Measurements from ENCODE around the gene RAB36. TPM values are rescaled to one million over a fixed set of nuclear protein-coding genes. Genes with fewer than 3 reads are reported as not detected.
"Not testable (repeated sequence)": the region's sequence is repeated elsewhere in the genome, so short reads cannot be mapped to it uniquely, and the experiment has no call there.

Gene RAB36
- total RNA-seq, 4 donors from 2014 or later = 1.2 to 3.6 (median 1.8) TPM

DNA sequence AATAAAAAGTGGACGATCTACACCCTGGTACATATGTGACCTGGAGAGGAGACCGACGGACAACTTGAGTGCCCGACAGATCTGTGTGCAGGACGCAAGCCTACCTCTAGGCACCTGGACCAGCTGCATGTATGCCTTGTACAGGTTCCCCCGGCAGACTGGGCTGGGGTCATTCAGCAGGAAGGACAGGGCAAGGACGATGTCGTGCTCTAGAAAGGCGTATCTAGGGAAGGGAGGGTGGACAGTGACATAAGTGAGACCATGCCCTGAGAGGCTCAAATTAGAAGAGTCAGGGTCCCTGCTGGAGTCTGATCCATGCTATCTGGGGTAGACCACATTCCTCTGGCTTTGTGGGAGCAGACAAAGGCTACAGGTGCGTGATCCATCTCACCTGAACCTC, 11.4 kb upstream of the RAB36 start:
- H3K4me3 ChIP-seq (ENCODE audit: low read depth, poor library complexity, severe bottlenecking) = no peak overlapping the region
- TF ChIP-seq POLR2A (IDR thresholded peaks at IDR 0.05) = no peak
- TF ChIP-seq, protein P1, sequence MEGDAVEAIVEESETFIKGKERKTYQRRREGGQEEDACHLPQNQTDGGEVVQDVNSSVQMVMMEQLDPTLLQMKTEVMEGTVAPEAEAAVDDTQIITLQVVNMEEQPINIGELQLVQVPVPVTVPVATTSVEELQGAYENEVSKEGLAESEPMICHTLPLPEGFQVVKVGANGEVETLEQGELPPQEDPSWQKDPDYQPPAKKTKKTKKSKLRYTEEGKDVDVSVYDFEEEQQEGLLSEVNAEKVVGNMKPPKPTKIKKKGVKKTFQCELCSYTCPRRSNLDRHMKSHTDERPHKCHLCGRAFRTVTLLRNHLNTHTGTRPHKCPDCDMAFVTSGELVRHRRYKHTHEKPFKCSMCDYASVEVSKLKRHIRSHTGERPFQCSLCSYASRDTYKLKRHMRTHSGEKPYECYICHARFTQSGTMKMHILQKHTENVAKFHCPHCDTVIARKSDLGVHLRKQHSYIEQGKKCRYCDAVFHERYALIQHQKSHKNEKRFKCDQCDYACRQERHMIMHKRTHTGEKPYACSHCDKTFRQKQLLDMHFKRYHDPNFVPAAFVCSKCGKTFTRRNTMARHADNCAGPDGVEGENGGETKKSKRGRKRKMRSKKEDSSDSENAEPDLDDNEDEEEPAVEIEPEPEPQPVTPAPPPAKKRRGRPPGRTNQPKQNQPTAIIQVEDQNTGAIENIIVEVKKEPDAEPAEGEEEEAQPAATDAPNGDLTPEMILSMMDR (IDR thresholded peaks at IDR 0.05) = no peak
- 93 to 96% methylated on average over 10 of the region's 10 CpGs for WGBS, 2 donors
- no peak for DNase-seq (ENCODE audit: low spot score in 2 of 2)
- intact Hi-C loops (cut with DNase I; ENCODE audit: low total_unique reads) = loop anchor here (10.0 kb wide), 1 partner anchor 49 kb away; no protein-coding TSS in a partner anchor

- not testable (repeated sequence) for H3K4me3 ChIP-seq (ENCODE audit: low read depth, poor library complexity, severe bottlenecking); DNase-seq (ENCODE audit: low spot score in 2 of 2)
- intact Hi-C loops (cut with DNase I; ENCODE audit: low total_unique reads) = loop anchor here (10.0 kb wide), 1 partner anchor 52 kb away; no protein-coding TSS in a partner anchor
- WGBS, 2 donors = 34 to 42% methylated on average over 3 to 4 of the region's 4 CpGs
Measured at GRCh38 chr22:23136991-23137390, 8.3 kb upstream of the RAB36 start.

DNA sequence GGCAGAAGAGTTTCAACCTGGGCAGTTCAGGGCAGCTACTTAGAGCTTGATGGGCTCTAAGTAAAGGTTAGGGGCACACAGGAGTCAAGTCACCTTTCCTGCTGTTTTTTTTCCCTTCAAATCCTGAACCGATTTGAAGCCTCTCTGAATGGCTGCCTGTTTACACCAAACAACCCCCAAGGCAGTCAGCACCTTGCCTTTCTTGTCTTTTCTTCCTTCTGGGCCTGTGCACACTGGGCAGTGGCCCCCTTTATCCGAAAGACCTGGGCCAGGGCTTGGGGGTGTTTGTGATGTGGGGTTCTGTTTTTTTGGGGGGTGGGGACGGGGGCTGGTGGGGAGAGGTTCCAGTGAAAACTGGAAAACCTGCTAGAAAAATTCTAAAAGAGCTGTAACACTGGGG, 7.8 kb upstream of the RAB36 start:
- TF ChIP-seq POLR2A (IDR thresholded peaks at IDR 0.05) = no peak
- TF ChIP-seq, protein P1 (IDR thresholded peaks at IDR 0.05) = no peak
- WGBS, 2 donors = 30 to 31% methylated on average over 3 of the region's 3 CpGs
- H3K4me3 ChIP-seq (ENCODE audit: low read depth, poor library complexity, severe bottlenecking) = no peak overlapping the region
- DNase-seq (ENCODE audit: low spot score in 2 of 2) = no peak
- intact Hi-C loops (cut with DNase I; ENCODE audit: low total_unique reads) = loop anchor here (10.0 kb wide), 1 partner anchor 53 kb away; no protein-coding TSS in a partner anchor

DNA sequence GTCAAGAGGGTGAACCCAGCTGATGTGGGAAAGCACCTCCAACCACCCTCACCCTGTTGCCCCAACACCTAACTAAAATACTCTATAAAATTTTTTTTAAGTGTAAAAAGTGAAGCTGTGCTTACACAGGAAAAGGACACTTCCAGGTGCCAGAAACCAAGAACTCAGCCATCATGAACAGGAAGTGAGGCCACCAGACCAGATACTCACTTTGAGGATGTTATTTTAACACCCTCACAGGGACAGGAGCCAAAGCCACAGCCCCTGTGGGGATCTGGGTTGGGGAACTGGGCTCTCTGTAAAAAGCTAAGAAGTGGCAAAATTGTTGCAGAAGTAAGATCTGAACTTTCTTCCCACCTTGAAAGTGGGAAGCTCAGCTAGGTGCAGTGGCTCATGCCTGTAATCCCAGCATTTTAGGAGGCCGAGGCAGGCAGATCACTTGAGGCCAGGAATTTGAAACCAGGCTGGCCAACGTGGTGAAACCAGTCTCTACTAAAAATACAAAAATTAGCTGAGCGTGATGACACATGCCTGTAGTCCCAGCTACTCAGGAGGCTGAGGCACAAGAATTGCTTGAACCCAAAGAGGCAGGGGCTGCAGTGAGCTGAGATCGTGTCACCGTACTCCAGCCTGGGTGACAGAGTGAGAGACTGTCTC, 7.2 kb upstream of the RAB36 start:
- no peak for DNase-seq (ENCODE audit: low spot score in 2 of 2)
- no peak for TF ChIP-seq POLR2A (IDR thresholded peaks at IDR 0.05)
- TF ChIP-seq, protein P1 (IDR thresholded peaks at IDR 0.05) = no peak
- 27% methylated on average over 5 of the region's 5 CpGs for WGBS, 2 donors
- intact Hi-C loops (cut with DNase I; ENCODE audit: low total_unique reads) = loop anchor here (10.0 kb wide), 1 partner anchor 53 kb away; no protein-coding TSS in a partner anchor
- no peak overlapping the region for H3K4me3 ChIP-seq (ENCODE audit: low read depth, poor library complexity, severe bottlenecking)

DNA sequence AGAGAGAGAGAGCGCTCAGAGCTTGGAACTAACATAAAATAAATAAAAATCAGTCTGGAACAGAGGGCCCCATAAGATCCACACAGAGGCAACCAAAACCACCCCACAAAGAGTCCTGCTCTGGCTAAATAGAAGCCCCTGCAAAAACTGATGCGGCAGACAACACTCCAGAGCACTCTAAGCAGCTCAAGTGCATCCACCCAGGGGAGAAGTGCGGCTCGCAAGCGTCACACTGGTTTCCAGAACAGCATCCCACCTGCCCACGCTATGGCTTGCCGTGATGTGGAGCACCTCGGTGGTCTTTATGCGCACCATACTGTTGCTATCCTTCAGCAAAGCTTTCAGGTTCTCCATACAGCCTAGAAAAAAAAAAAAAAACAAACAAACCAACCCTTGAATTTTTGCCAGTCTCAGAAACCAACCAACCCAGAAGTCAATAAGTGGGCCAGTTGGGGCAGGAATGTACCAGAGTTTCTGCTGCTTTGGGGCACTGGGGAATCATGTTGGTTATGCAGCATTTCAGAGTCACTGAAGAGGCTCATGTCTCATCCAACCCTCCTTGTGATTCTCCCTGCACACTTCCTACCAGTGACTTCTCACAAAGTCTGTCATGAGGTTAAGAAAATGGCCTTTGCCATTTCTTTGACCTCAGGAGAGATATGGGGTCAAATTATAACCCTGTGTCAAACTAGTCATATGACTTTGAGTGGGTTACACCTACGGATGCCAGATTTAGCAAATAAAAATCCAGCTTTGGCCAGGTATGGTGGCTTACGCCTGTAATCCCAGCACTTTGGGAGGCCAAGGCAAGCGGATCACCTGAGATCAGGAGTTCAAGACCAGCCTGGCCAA, 6.5 kb upstream of the RAB36 start:
- TF ChIP-seq, protein P1 (IDR thresholded peaks at IDR 0.05) = no peak
- no peak for TF ChIP-seq POLR2A (IDR thresholded peaks at IDR 0.05)
- H3K4me3 ChIP-seq (ENCODE audit: low read depth, poor library complexity, severe bottlenecking) = no peak overlapping the region
- intact Hi-C loops (cut with DNase I; ENCODE audit: low total_unique reads) = loop anchor here (10.0 kb wide), 1 partner anchor 54 kb away; no protein-coding TSS in a partner anchor
- 58 to 66% methylated on average over 12 of the region's 12 CpGs for WGBS, 2 donors
- no peak for DNase-seq (ENCODE audit: low spot score in 2 of 2)

DNA sequence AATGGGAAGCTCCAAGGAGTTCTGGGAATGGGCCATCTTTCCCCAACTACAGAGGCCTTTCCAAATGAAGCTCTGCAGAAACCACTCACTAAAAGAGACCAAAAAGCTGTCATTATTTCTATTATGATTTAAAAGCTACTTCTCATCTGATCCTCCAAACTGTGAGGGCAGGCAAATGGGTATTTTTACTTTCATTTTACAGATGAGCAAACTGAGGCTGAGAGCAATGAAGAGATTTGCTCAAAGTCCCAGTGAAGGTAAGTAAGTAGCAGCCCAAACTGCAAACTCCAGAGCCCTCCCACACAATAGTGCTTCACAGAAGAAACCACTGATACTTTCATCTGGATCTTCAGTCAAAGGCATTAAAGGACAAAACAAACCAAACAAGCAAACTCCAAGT, 4.9 kb upstream of the RAB36 start:
- intact Hi-C loops (cut with DNase I; ENCODE audit: low total_unique reads) = no loop called here
- no peak for DNase-seq (ENCODE audit: low spot score in 2 of 2)
- TF ChIP-seq, protein P1 (IDR thresholded peaks at IDR 0.05) = no peak
- no peak for TF ChIP-seq POLR2A (IDR thresholded peaks at IDR 0.05)
- no peak overlapping the region for H3K4me3 ChIP-seq (ENCODE audit: low read depth, poor library complexity, severe bottlenecking)

Data from lower leg skin (tissue), 4 donors.